GM19351 (cell line): ENCODE results near the gene ELP1.
"Not testable (repeated sequence)": the region's sequence is repeated elsewhere in the genome, so short reads cannot be mapped to it uniquely, and the experiment has no call there.

ENCODE experiments used
- ATAC-seq: cut with Tn5 transposase; IDR thresholded peaks from one replicate; pipeline ENCODE4 v1.9.1; 2021; ENCODE audit warnings: mild to moderate bottlenecking, moderate library complexity; ENCODE audit not compliant: unreplicated experiment

The ELP1 gene

DNA sequence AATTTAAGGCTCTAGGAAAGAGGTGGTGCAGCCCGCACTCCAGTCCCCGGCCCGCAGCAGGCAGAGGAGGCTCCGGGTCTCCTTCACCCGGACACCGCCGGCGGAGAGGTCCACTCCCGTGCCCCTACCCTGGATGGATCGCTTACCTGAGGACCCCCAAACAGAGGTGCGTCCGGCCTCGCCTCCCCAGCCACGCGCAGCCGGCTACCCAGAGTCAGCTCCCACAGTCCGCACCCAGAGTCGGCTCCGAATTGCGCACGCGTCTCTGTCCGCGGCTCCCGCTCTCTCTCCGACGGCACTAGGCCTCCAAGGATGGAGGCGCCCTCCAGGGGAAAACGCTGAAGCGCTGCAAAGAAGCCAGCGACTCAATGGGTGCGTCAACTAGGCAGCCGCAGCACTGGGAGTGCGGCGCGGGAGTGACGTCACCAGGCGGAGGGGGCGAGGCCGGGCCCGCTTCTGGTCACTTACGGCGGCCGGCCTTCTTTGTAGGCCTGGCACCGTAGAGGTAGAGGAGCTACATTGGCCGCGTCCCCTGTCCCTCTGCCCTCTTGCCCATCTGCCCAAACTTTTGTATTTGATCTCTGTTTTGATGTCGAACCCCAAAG, at the start of gene ELP1:
Gene ELP1, minus strand, starts transcription at position 407 of the 605 bp plus-strand sequence. CDS start 2,978 bp downstream, outside the sequence.
- peak; percentile 86 for ATAC-seq

DNA sequence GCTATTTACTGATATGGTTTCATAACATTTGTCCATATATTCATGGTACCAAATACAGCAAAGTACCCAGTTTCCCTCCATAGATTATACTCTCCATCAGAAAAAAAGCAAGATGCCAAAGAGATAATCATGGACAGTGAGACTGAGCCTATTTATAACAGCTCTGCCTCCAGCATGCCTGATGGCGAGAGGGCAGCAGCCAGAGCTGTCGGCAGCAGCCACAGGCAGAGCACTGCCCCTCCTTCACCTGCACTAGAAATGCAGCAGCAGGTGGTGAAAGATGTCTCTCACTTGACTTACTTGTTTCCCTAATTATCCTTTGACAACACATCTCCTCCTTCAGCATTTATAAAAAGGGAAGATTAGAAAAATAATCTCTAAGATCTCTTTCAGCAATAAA, 47.0 kb upstream of the ELP1 start:
- no peak for ATAC-seq

- ATAC-seq: no peak
Observed at GRCh38 chr9:108978205-108978604, 44.3 kb upstream of the ELP1 start.

GRCh38 chr9:108973895-108974294, 40.0 kb upstream of the ELP1 start:
- no peak for ATAC-seq

GRCh38 chr9:108972626-108973209, 38.8 kb upstream of the ELP1 start:
- no peak for ATAC-seq

DNA sequence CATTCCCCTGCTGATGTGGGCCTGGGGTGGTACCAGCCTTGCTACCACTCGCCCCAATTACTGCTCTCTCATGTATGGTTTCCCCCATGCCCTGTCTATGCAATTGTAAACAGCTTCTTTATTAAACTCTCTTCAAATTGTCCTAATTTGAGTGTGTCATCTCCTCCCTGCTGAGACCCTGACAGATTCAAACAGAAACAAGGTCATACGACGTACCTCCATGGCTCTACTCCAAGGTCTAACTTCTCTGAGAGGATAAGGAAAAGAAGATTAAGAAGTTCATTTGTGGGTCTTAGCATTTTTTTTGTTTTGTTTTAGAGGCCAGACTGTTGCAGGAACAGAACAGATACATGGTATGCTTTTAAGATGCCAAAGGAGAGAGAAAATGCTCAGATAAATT, 38.3 kb upstream of the ELP1 start:
- no peak for ATAC-seq

DNA sequence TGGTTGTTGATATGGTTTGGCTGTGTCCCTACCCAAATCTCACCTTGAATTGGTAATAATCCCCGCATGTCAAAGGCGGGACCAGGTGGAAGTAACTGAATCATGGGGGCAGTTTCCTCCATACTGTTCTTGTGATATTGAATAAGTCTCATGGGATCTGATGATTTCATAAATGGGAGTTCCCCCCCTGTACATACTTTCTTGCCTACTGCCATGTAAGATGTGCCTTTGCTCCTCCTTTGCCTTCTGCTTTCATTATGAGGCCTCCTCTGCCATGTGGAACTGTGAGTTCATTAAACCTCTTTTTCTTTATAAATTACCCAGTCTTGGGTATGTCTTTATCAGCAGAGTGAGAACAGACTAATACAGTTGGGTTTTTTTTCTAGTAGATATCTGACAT, 37.5 kb upstream of the ELP1 start:
- not testable (repeated sequence) for ATAC-seq

GRCh38 chr9:108967916-108968315, 34.0 kb upstream of the ELP1 start:
- ATAC-seq: no peak

DNA sequence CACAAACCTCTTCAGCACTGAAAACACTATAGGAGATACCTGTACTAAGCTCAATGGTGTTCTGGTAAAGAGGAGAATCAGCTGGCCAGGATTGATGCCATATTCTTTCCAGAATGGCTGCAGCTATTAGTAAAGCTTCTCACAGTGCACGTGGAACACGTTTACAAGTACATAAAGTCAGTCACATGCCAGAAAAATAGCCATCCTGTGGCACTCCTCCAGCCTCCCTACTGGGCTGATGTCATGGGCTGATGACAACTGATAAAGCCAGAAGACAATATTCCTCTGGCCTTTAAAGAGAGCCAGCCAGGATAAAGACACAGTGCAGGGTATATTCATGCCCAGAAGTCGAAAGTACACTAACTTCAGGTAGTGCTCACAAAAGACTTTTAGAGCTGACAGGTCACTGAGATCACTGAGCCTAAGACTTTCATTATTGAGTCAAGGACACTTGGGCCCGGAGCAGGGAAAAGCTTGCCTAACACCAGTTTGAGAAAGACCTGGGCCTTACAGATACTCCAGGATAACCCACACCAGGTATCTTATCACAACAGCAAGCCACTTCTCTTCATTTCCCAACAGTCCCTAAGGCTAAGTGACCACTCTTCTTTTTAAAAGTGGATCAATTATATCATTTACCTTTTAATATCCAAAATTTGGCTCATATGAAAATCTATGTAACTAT, 29.7 kb upstream of the ELP1 start:
- no peak for ATAC-seq

GRCh38 chr9:108961151-108961550, 27.2 kb upstream of the ELP1 start:
- ATAC-seq: no peak

DNA sequence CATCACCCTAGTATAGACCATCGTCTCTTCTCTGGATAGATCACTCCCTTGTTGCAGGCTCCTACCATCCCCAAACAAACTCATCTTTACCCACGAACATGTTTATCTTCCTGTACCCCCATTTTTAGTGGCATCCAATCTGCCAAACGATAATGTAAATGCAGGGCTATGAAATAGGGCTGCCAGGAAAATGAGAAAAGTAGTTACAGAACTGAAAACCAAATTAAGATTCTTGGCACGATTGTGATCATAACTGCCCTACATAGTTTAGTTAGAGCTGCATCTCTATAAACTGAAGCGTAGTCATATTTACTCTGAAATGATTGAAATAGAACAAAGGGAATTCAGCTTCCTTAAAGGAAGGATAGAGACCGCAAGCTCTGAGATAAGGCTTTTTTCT, 26.4 kb upstream of the ELP1 start:
- no peak for ATAC-seq

DNA sequence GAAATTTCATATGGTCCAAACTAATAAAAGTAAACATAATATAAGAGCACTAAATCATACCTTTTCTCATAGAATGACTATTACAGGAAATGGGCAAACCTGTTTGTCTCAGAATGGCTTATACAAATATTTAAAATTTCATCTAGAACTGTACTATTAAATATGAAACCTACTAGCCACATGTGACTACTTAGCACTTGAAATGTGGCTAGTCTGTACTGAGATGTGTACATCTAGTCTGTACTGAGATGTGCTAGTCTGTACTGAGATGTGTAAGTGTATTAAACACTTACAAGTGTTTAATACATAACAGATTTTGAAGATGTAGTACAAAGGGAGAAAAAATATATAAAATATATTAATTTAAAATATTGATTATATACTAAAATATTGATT, 22.7 kb upstream of the ELP1 start:
- peak; percentile 43 for ATAC-seq

DNA sequence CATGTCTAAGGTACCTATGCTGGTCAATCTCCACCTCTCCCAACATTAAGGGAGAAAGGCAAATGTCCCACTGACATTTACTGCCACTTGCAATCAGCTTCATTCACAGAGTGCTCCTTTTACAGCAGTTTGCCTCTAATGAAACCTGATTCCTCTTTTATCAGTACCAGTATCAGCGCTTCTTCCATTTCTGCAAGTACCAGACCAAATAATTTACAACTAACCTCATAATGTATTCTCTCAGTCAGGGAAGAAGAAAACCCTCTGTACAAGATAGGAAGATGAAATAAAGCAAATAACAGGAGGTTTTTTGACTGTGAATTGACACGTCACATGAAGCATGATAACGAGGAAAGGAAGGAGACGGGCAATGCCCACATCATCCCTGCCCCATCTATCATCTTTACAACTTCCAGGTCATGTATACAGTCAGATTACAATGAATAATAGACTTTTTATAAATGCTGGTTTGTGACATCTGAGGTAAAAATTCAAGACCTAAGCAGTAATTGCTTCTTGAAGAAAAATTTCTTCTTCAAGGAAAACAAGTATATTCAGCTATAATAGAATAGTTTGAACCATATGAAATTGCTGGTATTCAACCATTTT, 22.2 kb upstream of the ELP1 start:
- no peak for ATAC-seq

- ATAC-seq: no peak
Observed at GRCh38 chr9:108953983-108954574, 20.2 kb upstream of the ELP1 start.

- no peak for ATAC-seq
Observed at GRCh38 chr9:108951578-108951977, 17.7 kb upstream of the ELP1 start.

DNA sequence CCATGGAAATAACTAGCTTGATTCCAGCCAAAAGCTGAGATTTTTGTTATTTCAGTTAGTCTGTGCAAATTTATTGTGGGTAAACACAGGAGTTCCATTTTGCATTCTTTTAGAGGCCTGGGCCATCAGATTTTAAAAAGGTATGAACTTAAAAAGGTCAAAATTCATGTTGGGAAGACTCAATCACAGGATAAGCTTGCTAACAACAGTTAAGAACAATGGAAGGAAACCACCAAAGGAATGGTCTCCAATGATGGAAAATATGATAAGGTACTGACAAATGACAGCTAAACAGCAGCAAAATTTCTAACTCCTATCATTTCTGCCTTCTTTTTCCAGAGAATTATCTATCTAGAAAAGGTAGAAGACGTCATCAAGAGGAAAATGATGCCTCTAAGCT, 16.2 kb upstream of the ELP1 start:
- ATAC-seq: no peak

GRCh38 chr9:108939975-108940374, 6.1 kb upstream of the ELP1 start:
- no peak for ATAC-seq

DNA sequence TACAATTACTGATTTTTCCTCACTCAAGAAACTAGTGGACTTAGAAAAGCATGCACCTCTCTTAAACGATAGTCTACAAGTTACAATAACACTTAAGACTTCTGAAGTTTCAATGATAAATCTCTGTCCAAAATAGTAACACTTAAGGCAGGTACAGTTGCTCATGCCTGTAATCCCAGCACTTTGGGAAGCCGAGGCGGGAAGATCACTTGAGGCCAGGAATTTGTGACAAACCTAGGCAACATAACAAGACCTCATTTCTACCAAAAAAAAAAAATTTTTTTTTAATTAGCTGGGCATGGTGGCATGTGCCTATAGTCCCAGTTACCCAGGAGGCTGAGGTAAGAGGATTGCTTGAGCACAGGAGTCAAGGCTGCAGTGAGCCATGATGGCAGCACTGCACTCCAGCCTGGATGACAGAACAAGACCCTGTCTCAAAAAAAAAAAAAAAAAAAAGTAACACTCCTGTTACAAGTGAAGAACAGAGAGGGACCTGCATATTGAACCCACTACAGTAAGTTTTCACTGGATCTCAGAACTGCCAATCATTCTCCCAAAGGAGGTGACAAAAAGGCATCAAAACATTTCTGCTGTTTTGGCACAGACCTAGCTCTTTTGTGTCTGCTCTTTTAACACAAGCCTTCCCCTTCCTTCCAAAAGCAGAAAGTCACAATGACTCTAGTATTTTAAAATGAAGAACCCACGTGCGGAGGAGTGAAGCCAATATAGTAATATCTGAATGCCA, 3.8 kb upstream of the ELP1 start:
- ATAC-seq: no peak

DNA sequence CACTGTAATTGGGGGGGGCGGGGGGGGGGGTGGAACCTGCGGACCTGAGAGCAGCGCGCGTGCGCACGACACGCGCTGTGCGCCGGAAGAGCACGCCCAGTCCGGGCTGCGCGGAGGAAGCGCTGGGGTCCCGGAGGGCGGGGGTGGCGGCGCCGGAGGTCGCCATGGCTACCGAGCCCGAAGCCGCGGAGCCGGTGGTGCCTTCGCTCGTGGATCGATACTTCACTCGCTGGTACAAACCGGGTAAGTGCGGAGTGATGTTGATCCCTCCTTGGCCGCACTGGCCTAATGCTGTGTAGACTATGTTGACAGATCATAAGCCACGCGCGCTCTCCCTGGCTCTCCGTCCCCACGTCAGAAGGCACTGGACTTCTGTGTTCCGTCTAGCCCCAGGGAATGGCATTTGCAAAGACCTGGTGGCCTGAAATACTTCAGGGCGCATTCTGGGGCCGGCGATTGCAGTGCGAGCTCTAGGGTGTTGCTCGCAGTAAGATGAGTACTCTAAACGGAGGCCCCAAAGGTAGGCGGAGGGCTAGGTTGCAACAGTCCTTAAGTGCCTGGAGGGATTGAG, 484 bp upstream of the ELP1 start, which contains the start of gene ABITRAM:
Gene ABITRAM, plus strand, starts transcription at position 78 of the 571 bp plus-strand sequence. Its CDS starts 87 bp downstream, at position 165.
- peak; percentile 79 for ATAC-seq

DNA sequence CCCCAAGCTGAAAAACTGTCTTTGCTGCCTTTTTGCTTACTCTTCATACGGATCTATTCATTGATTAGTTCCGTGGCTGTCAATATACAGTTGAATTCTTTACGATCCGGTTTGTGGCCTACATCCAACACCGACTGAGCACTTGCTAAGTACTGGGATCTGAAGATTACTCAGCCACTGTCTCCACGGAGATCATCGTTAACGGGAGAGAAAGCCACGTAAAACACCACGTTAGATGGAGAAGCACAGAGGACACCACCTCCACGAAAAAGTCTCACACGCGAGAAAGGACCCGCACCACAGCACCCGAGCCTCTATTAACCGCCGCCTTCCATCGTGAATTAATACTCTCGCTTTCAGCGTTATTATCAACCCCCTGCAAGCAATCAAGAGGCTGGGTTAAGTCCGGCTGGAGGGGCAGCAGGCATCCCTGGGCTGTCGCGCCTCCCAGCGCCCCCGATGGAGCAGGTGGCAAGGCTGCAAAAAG, 650 bp downstream of the ELP1 start:
- ATAC-seq: no peak
